ENCODE results near the gene CENPO. TPM values are rescaled to one million over a fixed set of nuclear protein-coding genes. Genes with fewer than 3 reads are reported as not detected.

CENPO gene
- total RNA-seq, 2 experiments from 2014 or later = 53.6 to 59.2 TPM

DNA sequence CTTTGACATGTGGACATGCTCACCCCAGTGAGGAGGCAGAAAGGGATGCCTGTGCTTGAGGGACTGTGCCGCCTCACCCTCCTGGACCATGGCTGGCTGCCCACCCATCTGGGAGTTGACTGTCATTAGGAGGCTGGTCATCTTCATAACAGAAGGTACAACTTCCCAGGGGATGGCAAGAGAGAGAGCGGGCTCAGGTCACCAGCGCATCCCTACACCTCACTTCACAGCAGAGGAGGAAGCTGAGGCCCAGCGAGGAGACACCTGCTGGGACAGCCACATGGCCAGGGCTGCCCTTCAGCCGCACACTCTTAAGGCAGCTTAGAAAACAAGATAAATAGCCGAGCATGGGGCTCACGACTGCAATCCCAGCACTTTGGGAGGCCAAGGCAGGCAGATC, 67.4 kb downstream of the CENPO start:
- H3K36me3 ChIP-seq (ENCODE audit: insufficient read depth, low read length) = peaks cover 25% of the 10 kb centered on the region
- no peak for TF ChIP-seq EZH2phosphoT487 (IDR thresholded peaks at IDR 0.05; ENCODE audit: borderline replicate concordance, low read depth, low read length)
- no peak for TF ChIP-seq CTCF (conservative IDR thresholded peaks at IDR 0.05; ENCODE audit: low read length)
- BruUV-seq (replicated peaks) = no TSS peak
- H3K27ac ChIP-seq (ENCODE audit: low read depth, low read length, poor library complexity, severe bottlenecking) = no peak overlapping the region
- H4K20me1 ChIP-seq (ENCODE audit: insufficient read depth, low read length) = no peaks in the 10 kb centered on the region
- POLR2A ChIA-PET = interaction anchor here (0.7 kb wide), 1 partner anchor 359 kb away, joined by 3 read pairs; no protein-coding TSS in a partner anchor
- intact Hi-C loops (cut with micrococcal nuclease; ENCODE audit: unreplicated experiment) = no loop called here
- no peak for DNase-seq (ENCODE audit: low spot score)
- no peaks in the 10 kb centered on the region for H3K79me2 ChIP-seq (ENCODE audit: insufficient read depth, low read depth, low read length)
- H3K9me2 ChIP-seq (ENCODE audit: insufficient read depth, low read length) = no peaks in the 10 kb centered on the region
- no peak overlapping the region for H3K4me3 ChIP-seq (ENCODE audit: low read depth, low read length, poor library complexity, severe bottlenecking)
- H3K4me2 ChIP-seq (ENCODE audit: low read length) = no peak overlapping the region
- CTCF ChIA-PET (ENCODE audit: unreplicated experiment) = no interaction called here
- H2AFZ ChIP-seq (ENCODE audit: low read length) = no peak overlapping the region
- H3K4me1 ChIP-seq (ENCODE audit: insufficient read depth, low read length, poor library complexity, severe bottlenecking) = no peaks in the 10 kb centered on the region
- H3K9me3 ChIP-seq (ENCODE audit: low read length) = no peaks in the 10 kb centered on the region

DNA sequence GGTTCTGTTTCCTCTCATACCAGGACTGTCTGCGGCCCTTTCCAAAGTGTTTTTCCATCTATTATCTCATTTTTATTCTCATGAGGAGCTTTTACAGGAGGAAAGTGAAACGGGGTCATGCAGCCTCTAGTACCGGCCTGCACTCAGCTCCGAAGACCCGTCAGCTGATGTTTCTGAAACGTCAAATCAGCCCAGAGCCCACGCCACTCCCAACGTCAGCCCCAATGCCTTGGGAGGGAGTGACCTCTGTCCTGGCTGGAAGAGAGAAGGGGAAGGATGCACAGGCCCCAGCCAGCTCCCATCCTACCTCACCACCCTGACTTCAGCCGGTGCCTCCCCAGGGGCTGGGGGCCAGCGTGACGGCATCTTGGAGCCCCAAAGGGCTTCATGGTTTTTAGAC, 68.3 kb downstream of the CENPO start:
- ChIA-PET POLR2A (interaction anchor here (0.7 kb wide), 1 partner anchor 781 kb away, joined by 3 read pairs; no protein-coding TSS in a partner anchor), CTCF (ENCODE audit: unreplicated experiment) (no interaction called here)
- Histone ChIP-seq H3K4me2 (ENCODE audit: low read length) (no peak overlapping the region), H3K4me1 (ENCODE audit: insufficient read depth, low read length, poor library complexity, severe bottlenecking) (no peaks in the 10 kb centered on the region), H3K79me2 (ENCODE audit: insufficient read depth, low read depth, low read length) (no peaks in the 10 kb centered on the region), H3K27ac (ENCODE audit: low read depth, low read length, poor library complexity, severe bottlenecking) (no peak overlapping the region), H4K20me1 (ENCODE audit: insufficient read depth, low read length) (no peaks in the 10 kb centered on the region), H2AFZ (ENCODE audit: low read length) (no peak overlapping the region), H3K9me2 (ENCODE audit: insufficient read depth, low read length) (no peaks in the 10 kb centered on the region), H3K4me3 (ENCODE audit: low read depth, low read length, poor library complexity, severe bottlenecking) (no peak overlapping the region), H3K9me3 (ENCODE audit: low read length) (no peaks in the 10 kb centered on the region), H3K36me3 (ENCODE audit: insufficient read depth, low read length) (peaks cover 23% of the 10 kb centered on the region)
- no TSS peak for BruUV-seq (replicated peaks)
- TF ChIP-seq EZH2phosphoT487 (IDR thresholded peaks at IDR 0.05; ENCODE audit: borderline replicate concordance, low read depth, low read length) (no peak), CTCF (conservative IDR thresholded peaks at IDR 0.05; ENCODE audit: low read length) (no peak)
- intact Hi-C loops (cut with micrococcal nuclease; ENCODE audit: unreplicated experiment) = no loop called here
- DNase-seq (ENCODE audit: low spot score) = no peak

DNA sequence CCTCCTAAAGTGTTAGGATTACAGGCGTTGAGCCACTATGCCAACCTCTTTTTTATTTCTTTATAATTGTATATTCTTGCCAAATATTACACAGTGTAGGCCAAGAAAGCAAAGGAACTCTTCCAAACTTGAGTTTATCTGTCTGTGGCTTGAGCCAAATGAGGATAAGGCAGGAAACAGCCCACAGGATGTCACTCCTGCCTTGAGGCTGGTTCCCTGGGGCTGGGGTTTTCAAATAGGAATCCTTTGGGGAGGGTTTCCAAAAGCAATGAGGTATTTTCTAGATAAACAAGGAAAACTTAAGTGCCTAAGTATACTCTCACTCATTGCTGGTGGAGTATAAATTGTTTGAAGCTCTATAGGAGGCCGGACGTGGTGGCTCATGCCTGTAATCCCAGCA, 70.4 kb downstream of the CENPO start:
- Histone ChIP-seq H3K4me3 (ENCODE audit: low read depth, low read length, poor library complexity, severe bottlenecking) (no peak overlapping the region), H3K27ac (ENCODE audit: low read depth, low read length, poor library complexity, severe bottlenecking) (no peak overlapping the region), H3K79me2 (ENCODE audit: insufficient read depth, low read depth, low read length) (no peaks in the 10 kb centered on the region), H2AFZ (ENCODE audit: low read length) (no peak overlapping the region), H4K20me1 (ENCODE audit: insufficient read depth, low read length) (no peaks in the 10 kb centered on the region), H3K4me2 (ENCODE audit: low read length) (no peak overlapping the region), H3K9me3 (ENCODE audit: low read length) (0 out of 2 replicates have a peak, but pooled peaks cover 3% of the 10 kb centered on the region), H3K4me1 (ENCODE audit: insufficient read depth, low read length, poor library complexity, severe bottlenecking) (no peaks in the 10 kb centered on the region), H3K36me3 (ENCODE audit: insufficient read depth, low read length) (peaks cover 28% of the 10 kb centered on the region), H3K9me2 (ENCODE audit: insufficient read depth, low read length) (no peaks in the 10 kb centered on the region)
- ChIA-PET CTCF (ENCODE audit: unreplicated experiment) (interaction anchor here (0.6 kb wide), 1 partner anchor 258 kb away, joined by 3 read pairs; no protein-coding TSS in a partner anchor), POLR2A (no interaction called here)
- no peak for DNase-seq (ENCODE audit: low spot score)
- BruUV-seq (replicated peaks) = no TSS peak
- intact Hi-C loops (cut with micrococcal nuclease; ENCODE audit: unreplicated experiment) = no loop called here
- TF ChIP-seq CTCF (conservative IDR thresholded peaks at IDR 0.05; ENCODE audit: low read length) = no peak
- no peak for TF ChIP-seq EZH2phosphoT487 (IDR thresholded peaks at IDR 0.05; ENCODE audit: borderline replicate concordance, low read depth, low read length)
